DMS79 (cell line): ENCODE measurements around the gene YARS1.

Experiments used
- DNase-seq: peaks from one replicate; lab custom pipeline; 2025; lab: John Stamatoyannopoulos, UW

The YARS1 gene

GRCh38 chr1:32780628-32781234 lies 36.4 kb downstream of the YARS1 start:
- DNase-seq: no peak

- DNase-seq: no peak
Measured at GRCh38 chr1:32780005-32780404, 37.2 kb downstream of the YARS1 start.

- DNase-seq: no peak
Measured at GRCh38 chr1:32779242-32779641, 37.9 kb downstream of the YARS1 start.

DNA sequence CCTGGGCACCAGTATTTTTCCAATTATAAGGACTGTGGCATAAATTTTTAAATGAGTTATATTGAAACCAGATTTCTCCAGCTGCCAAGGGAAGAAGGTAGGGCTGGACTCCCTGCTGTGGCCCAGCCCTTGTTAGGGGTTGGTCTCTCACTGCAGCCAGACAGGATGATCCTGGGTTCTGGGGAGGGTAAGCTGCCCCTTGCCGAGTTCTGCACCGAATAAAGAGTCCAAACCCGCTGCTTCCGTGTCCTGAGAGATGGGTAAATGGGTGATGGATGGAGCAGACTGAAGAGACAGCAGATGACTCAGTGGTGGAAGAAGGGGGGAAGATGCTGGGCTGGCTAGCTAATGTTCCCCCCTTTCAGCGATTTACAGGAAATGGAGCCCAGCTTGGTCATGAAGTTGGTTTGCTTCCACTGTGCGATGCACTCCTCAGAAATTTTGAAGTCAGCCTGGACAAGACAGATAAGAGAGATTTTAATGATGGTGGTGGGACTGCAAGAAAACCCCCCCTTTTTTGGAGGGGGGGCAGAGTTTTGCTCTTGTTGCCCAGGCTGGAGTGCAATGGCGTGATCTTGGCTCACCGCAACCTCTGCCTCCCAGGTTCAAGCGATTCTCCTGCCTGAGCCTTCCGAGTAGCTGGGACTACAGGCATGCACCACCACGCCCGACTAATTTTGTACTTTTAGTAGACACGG lies 41.4 kb downstream of the YARS1 start:
- no peak for DNase-seq

- DNase-seq: peak; percentile 29
Measured at GRCh38 chr1:32774950-32775634, 42.1 kb downstream of the YARS1 start.

- no peak for DNase-seq
Measured at GRCh38 chr1:32774464-32774808, 42.7 kb downstream of the YARS1 start.

DNA sequence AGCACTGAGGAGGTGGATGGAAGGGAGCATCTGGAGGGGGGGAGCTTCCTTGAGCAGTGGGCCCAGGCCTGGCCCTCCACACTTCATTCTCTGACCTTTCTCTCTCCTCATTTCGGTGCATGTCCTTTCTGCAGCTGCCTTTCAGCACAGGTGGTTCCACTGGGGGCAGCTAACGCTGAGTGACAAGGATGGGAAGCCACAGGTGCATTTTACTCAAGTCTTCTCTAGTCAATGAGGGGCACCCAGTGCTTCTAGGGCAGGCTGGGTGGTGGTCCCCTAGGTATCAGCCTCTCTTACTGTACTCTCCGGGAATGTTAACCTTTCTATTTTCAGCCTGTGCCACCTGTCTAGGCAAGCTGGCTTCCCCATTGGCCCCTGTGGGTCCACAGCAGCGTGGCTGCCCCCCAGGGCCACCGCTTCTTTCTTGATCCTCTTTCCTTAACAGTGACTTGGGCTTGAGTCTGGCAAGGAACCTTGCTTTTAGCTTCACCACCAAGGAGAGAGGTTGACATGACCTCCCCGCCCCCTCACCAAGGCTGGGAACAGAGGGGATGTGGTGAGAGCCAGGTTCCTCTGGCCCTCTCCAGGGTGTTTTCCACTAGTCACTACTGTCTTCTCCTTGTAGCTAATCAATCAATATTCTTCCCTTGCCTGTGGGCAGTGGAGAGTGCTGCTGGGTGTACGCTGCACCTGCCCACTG lies 43.2 kb downstream of the YARS1 start:
- DNase-seq: no peak

DNA sequence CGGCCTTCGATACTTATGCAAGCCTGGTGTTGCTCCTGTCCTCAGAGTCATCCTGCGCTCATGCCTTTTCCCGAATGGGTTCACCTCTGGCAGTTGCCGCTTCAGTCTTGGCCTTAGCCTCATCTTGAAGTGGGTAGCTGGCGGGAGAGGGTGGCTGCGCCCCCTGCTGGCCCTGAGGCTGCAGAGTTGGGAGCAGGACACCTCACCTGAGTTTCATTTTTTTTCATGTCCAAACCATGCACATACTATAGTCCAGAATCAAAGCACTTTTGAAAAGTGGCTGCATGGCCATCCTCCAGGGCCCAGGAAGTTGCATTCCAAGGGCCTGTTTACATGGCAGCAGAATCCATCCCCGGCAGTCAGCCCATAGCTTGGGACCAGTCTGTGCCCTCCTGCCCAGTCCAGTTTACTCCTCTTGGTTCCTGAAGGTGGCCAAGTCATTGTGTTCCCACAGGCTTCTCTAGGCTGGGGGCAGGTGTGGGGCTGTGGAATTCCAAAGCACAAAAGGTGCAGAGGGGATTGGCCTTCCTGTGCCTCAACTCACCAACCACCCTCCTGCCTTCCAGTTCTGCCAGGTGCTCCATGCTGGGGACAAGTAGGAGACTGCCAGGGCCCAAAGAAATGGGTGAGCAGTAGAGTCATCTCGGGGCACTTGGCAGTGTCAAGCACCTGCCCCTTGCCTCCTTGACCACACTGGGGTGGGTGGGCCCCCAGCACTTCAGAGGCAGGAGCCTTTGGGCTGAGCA lies 44.0 kb downstream of the YARS1 start:
- peak; percentile 44 for DNase-seq

DNA sequence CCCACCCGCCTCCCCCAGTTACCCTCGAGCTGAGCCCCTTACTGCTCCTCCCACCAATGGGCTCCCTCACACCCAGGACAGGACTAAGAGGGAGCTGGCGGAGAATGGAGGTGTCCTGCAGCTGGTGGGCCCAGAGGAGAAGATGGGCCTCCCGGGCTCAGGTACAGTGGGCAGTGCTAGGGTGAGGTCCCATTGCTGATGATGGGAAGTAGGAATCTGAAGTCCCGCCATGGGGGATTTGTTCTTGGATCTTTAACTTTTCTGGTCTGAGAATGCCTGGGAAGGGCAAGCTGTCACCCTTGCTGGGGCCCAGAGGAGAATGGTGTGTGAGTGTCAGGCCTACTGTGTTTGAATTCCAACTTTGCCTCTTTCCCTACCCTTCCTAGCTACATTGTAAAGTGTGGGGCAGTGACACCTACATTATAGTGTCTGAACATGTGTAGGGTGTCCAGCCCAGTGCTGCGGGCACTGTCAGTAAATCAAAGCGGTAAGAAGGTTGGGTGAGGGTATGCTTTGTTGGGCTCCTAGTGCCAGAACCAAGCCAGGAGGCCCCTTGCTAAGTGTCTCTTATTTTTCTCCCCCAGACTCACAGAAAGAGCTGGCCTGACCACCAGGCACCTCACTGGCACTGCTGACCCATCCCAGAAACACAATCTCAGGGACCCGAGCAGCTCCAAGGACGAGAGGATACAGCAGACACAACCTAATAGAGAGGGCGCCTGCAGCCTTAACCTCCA lies 44.7 kb downstream of the YARS1 start:
- DNase-seq: no peak

- no peak for DNase-seq
Measured at GRCh38 chr1:32771561-32772280, 45.4 kb downstream of the YARS1 start.

DNA sequence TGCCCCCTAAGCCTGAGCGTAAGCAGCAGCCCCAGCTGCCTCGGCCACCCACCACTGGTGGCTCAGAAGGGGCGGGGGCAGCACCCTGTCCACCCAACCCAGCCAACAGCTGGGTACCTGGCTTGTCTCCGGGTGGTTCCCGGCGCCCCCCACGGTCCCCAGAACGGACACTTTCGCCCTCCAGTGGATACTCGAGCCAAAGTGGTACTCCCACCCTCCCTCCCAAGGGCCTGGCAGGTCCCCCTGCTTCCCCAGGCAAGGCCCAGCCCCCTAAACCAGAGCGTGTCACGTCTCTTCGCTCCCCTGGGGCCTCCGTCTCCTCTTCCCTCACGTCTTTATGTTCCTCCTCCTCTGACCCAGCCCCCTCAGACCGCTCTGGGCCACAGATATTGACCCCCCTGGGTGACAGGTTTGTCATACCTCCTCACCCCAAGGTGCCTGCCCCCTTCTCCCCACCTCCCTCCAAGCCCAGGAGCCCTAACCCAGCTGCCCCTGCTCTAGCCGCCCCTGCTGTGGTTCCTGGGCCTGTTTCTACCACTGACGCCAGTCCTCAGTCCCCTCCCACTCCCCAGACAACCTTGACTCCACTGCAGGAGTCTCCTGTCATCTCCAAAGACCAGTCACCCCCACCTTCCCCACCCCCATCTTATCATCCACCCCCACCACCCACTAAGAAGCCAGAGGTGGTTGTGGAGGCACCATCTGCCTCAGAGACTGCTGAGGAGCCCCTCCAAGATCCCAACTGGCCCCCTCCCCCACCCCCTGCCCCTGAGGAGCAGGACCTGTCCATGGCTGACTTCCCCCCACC lies 46.2 kb downstream of the YARS1 start:
- no peak for DNase-seq

- DNase-seq: no peak
Measured at GRCh38 chr1:32770221-32770731, 46.9 kb downstream of the YARS1 start.

DNA sequence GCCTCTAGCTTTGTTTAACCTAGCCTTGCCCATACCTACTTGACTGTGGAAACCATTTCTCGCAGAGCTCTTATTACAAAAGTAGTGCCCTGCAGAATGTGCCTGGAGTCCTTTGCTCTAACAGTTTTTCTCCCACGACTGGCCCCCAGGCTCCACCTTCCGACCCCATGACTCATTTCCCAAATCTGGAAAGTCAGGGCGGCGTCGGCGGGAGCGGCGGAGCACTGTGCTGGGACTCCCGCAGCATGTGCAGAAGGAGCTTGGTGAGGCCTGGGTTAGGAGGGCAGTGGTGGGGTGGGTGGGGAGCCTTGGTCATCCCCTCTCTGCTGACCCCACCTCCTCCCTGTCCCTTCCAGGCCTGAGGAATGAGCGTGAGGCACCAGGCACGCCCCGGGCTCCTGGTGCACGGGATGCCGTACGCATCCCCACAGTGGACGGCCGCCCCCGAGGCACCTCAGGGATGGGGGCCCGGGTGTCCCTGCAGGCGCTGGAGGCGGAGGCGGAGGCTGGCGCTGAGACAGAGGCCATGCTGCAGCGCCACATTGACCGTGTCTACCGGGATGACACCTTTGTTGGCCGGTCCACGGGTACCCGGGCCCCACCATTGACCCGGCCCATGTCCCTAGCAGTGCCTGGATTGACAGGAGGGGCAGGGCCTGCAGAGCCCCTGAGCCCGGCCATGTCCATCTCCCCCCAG lies 47.5 kb downstream of the YARS1 start:
- DNase-seq: no peak

DNA sequence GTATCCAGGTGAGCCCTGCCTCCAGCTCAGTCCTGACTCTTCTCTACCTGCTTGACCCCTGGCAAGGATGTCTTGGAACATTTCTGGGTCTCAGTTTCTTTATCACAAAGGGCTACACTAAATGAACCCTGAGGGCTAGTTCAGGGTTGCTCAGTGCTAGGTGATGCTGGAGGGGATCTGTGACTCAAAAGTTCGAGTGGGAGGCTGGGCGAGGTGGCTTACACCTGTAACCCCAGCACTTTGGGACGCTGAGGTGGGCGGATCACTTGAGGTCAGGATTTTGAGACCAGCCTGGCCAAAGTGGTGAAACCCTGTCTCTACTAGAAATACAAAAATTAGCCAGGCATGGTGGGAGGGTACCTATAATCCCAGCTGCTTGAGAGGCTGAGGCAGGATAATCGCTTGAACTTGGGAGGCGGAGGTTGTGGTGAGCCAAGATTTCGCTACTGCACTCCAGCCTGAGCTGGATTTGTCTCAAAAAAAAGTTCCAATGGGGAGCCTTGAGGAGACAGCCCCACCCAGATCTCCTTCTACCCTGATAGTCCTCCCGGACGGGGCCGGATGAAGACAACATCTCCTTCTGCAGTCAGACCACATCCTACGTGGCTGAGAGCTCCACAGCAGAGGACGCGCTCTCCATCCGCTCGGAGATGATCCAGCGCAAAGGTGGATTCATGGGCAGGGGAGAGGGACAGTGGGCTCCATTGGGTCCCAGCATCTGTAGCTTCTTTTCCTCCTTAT lies 48.9 kb downstream of the YARS1 start:
- DNase-seq: no peak

DNA sequence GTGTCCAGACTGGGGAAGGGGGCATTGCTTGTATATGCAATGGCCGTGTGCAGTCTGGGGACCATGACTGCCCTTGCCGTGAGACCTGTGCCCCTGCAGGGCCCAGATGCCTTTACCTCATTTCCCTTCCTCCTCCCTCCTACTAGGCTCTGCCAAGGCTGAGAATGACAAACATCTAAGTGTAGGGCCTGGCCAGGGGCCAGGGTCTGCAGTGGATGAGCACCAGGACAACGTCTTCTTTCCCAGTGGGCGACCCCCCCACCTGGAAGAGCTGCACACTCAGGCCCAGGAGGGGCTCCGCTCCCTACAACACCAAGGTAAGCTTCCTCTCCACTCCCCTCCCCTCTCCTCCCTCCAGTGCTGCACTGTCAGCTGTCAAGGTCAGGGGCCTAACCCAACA lies 49.5 kb downstream of the YARS1 start:
- no peak for DNase-seq

GRCh38 chr1:32767156-32767555 lies 50.0 kb downstream of the YARS1 start:
- no peak for DNase-seq

DNA sequence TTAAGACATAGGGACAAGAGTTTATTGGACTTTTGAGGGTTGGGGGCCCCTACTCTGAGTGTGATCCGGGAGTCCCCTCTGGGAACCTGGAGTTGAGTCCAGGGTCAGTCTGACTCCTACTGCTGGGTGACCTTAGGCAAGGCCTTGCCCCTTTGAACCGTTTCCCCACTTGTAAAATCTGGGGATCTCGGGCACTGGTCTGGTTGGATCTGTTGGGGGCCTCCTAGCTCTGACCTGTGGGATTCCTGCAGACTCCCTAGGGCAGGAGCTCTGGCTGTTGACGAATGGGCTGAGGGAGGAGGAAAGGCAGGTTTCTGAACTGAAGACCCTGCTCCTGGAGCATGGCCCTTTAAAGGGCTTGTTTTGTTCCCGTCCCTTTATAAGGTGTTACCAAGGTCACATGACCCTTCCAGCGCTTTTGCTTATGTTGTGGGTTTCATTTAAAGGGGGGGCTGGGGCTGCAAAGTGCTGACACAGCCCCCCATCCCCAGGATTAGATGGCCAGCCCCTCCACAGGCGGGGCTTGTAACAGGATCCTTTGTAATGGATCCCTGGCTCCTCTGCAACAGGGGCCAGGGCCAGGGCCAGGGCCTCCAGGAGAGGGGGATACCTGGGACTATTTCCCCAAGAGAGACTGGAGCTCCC lies 50.7 kb downstream of the YARS1 start:
- no peak for DNase-seq
